Brain microvascular endothelial cell (primary cell): ENCODE results near the gene MKKS.

Experiments
- DNase-seq: peaks from one replicate; pipeline ENCODE4 v3.0.0-alpha.2; 2020
- H3K27ac ChIP-seq: fragments of 250-450 bp; sonication (Bioruptor Pico); 2 replicates; pipeline ENCODE4 v1.5.1; 2020; ENCODE audit warnings: mild to moderate bottlenecking, moderate library complexity
- H3K27me3 ChIP-seq: fragments of 250-450 bp; sonication (Bioruptor Pico); replicated peaks from 2 replicates; pipeline ENCODE4 v1.5.1; 2020; ENCODE audit warnings: mild to moderate bottlenecking
- H3K36me3 ChIP-seq: fragments of 250-450 bp; sonication (Bioruptor Pico); replicated peaks from 2 replicates; pipeline ENCODE4 v1.5.1; 2020; ENCODE audit warnings: mild to moderate bottlenecking
- H3K4me3 ChIP-seq: 2 replicates; pipeline ENCODE4 v1.5.1; 2011; ENCODE audit warnings: low read depth, mild to moderate bottlenecking, control low read depth, low read length, moderate library complexity
- CTCF ChIP-seq: IDR thresholded peaks from 2 replicates; pipeline ENCODE4 v1.5.1; 2011; ENCODE audit warnings: low read depth, mild to moderate bottlenecking, moderate library complexity, low read length, control low read depth, inconsistent platforms; ENCODE audit errors: missing control alignments
- in situ Hi-C: cut with HindIII; loops from 2 replicates; pipeline ENCODE4 v1.10.0; 2017; ENCODE audit warnings: low sequenced_read_pairs, low pct_ligation_motif_present

MKKS gene

GRCh38 chr20:10433623-10434466 lies at the start of gene MKKS:
Gene MKKS, minus strand, starts transcription at chr20:10434222. Its CDS starts 20,708 bp downstream, at chr20:10413514.
- peak within 1 kb of the TSS; percentile 87 for H3K4me3 ChIP-seq

GRCh38 chr20:10483691-10484090 lies 49.7 kb upstream of the MKKS start:
- in situ Hi-C loops: no loop called here
- H3K27ac ChIP-seq: no peak overlapping the region

More at GRCh38 chr20:10433623-10434466, at the start of gene MKKS:
- no peak for TF ChIP-seq CTCF
- DNase-seq: peak; percentile 85
- Histone ChIP-seq H3K27me3 (no peaks in the 10 kb centered on the region), H3K36me3 (no peaks in the 10 kb centered on the region), H3K27ac (peak within 1 kb of the TSS; percentile 86)
- in situ Hi-C loops: no loop called here

GRCh38 chr20:10481676-10482075 lies 47.7 kb upstream of the MKKS start:
- no peak for DNase-seq
- H3K27me3 ChIP-seq: no peaks in the 10 kb centered on the region
- no peak overlapping the region for H3K27ac ChIP-seq
- no peaks in the 10 kb centered on the region for H3K36me3 ChIP-seq
- no peak overlapping the region for H3K4me3 ChIP-seq
- no peak for TF ChIP-seq CTCF
- in situ Hi-C loops: no loop called here

More at GRCh38 chr20:10483691-10484090, 49.7 kb upstream of the MKKS start:
- no peak for TF ChIP-seq CTCF
- Histone ChIP-seq H3K4me3 (no peak overlapping the region), H3K27me3 (no peaks in the 10 kb centered on the region), H3K36me3 (no peaks in the 10 kb centered on the region)
- DNase-seq: no peak

- H3K27me3 ChIP-seq: no peaks in the 10 kb centered on the region
- in situ Hi-C loops: no loop called here
- DNase-seq: no peak
Measured at GRCh38 chr20:10478930-10479329, 44.9 kb upstream of the MKKS start.

GRCh38 chr20:10478205-10478604 lies 44.2 kb upstream of the MKKS start:
- H3K27ac ChIP-seq: no peak overlapping the region
- no peak overlapping the region for H3K4me3 ChIP-seq
- no peak for TF ChIP-seq CTCF
- H3K27me3 ChIP-seq: no peaks in the 10 kb centered on the region
- in situ Hi-C loops: no loop called here
- H3K36me3 ChIP-seq: no peaks in the 10 kb centered on the region
- DNase-seq: no peak

More at GRCh38 chr20:10478930-10479329, 44.9 kb upstream of the MKKS start:
- Histone ChIP-seq H3K27ac (no peak overlapping the region), H3K4me3 (no peak overlapping the region), H3K36me3 (no peaks in the 10 kb centered on the region)
- TF ChIP-seq CTCF: peak; percentile 19
